Measurements from ENCODE around the gene ZSWIM2.
"Not testable (repeated sequence)": the region's sequence is repeated elsewhere in the genome, so short reads cannot be mapped to it uniquely, and the experiment has no call there.

The ZSWIM2 gene, protein sequence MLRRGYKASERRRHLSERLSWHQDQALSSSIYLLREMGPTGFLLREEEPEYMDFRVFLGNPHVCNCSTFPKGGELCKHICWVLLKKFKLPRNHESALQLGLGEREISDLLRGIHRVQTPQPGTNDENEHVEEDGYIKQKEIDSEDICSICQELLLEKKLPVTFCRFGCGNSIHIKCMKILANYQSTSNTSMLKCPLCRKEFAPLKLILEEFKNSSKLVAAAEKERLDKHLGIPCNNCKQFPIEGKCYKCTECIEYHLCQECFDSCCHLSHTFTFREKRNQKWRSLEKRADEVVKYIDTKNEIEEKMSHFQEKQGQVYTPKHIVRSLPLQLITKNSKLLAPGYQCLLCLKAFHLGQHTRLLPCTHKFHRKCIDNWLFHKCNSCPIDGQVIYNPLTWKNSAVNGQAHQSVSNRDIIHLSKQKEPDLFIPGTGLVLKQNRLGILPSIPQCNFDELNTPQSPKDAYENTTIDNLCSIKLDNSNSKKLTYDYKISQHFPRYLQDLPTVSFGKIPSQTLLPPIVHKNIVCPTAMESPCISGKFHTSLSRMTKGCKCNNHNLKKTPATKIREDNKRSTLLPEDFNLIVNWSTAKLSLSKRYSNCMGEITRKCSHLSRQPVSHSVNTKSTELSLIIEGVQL

DNA sequence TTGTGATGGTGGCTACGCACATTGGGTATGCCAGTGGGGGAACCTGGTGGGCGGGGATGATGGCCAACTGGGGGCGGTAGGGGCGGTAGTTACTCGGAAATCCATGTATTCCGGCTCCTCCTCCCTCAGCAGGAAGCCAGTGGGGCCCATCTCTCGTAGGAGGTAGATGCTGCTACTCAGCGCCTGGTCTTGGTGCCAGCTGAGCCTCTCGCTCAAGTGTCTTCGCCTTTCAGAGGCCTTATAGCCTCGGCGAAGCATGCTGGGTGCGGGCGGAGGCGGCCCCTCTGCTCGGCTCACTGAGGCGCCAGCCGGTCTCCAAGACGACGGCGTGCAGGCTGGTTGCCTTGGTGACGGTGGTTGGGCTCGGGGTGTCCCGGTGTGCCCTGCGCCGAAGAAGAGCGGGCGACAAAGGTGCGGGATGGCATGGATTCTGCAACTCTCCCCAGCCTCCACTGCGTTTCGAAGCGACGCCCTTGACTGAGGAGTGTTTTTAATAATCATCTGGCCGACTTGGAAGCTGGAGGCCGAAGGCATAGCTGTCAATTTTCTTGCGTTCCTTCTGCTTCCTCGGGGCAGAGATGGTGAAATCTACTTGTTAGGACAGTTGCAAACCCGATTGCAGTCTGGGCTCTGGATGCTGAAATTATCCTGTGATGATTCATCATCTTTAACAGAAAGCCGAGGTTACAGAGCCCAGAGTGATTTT is at the start of gene ZSWIM2:
Gene ZSWIM2, minus strand, starts transcription at position 298 of the 706 bp plus-strand sequence. Its CDS starts 40 bp downstream, at position 258.
- DNase-seq (ENCODE audit: low read depth in 2 of 2) = no peak

DNA sequence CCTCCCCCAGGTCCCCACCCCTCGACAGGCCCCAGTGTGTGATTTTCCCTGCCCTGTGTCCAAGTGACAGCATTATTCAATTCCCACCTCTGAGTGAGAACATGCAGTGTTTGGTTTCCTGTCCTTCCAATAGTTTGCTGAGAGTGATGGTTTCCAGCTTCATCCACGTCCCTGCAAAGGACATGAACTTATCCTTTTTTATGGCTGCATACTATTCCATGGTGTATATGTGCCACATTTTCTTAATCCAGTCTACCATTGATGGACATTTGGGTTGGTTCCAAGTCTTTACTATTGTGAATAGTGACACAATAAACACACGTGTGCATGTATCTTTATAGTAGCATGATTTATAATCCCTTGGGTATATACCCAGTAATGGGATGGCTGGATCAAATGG is 47.2 kb upstream of the ZSWIM2 start:
- not testable (repeated sequence) for DNase-seq (ENCODE audit: low read depth in 2 of 2)

DNA sequence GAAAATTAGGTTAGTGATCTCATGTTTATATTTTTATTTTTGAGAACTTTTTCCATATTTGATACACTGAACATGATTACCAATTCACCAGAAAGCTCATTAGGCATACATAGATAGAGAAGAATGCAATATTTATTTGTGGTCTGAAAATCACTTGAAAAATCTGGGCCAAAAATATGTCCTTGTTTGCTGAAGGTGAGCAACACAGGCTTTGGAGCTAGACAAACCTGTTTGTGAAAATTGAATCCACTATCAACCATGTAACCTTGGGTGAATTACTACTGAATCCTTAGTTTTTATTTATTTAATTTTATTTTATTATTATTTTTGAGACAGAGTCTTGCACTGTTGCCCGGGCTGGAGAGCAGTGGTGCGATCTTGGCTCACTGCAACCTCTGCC is 46.5 kb upstream of the ZSWIM2 start:
- DNase-seq (ENCODE audit: low read depth in 2 of 2) = no peak

DNA sequence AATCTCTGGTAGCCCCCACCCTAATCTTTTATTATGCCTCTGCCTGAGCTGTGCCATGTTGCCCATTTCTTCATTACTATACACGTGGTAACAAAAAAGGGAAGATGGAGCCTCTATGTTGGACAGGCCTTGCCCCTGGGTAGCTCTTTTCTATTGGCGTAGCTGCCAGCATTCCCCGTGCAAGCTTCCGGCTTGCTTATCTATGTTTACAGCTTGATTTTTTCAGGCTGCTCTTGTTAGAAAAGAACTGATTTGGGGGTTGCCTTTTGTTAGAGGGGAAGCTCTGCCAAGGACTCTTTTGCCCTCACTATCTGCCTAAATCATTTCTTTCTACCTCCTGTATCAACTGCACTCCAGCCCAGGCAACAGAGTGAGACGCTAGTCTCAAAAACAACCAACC is 45.5 kb upstream of the ZSWIM2 start:
- DNase-seq (ENCODE audit: low read depth in 2 of 2) = no peak

DNA sequence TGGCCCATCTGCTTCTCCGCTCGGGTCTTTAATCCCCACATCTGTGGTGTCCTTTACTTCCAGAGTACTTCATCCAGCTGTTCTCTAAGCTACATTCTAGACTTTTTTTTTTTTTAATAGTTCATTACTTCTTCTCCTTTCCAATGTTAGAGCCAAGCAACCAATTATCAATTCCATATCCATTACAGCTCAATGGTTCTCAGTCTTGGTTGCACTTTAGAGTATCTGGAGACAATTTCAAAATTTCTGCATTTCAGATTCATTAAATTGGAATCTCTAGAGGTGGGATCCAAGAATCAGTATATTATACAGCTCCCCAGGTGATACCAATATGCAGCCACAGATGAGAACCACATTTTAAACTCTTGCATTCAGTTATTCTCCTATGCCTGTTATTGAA is 43.9 kb upstream of the ZSWIM2 start:
- DNase-seq (ENCODE audit: low read depth in 2 of 2) = no peak

DNA sequence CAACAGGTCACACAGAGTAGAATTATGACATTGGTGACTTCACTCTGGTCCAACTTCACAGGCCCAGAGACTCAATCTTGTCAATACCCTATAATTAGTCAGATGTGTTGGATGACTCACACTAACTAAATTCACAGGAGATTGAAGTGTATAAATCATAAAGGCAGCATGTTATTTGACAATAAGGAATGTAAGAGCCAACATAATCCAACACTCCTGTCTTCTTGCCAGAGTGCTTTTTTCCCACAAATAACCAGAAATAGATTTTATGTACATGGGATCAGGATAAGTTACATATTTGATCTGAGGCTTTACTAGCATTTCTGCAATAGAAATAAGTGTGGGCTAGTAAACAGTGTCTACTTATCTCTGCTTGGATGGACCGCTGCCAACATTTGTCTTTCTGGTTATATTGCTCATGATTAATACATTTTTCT is 42.2 kb upstream of the ZSWIM2 start:
- no peak for DNase-seq (ENCODE audit: low read depth in 2 of 2)

DNA sequence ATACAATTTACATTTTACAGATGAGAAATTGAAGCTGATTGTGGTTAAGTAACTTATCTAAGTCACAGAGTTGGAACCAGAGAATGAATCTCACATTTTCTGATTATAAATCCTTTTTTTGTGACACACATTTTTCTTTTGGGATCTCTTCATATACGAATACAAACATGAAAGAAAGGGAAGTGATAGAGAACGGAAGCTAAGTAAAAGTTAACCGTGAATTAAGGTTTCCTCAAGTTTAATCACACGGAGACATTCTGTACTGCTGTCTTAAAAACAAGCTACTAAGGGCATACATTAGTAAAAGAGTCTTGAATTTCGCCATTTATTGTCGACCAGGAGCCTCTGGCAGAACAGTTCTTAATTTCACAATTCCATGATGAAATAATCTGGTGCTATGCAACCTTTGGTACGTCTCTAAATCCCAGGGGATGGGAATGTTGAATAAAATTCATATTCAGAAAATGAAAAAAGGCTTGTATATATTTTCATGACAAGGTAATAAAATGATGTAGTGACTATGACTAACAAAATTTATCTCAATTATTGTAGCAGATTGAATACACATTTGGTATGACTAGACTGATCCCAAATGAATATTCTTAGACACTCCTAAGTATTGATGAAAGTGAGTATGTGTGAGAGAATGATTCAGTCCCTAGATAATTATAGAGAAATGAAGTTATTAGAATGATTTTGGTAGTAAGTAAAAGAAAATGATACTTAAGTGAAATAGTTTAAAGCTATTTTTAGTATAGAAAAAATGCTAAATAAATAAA is 40.3 kb upstream of the ZSWIM2 start:
- no peak for DNase-seq (ENCODE audit: low read depth in 2 of 2)

DNA sequence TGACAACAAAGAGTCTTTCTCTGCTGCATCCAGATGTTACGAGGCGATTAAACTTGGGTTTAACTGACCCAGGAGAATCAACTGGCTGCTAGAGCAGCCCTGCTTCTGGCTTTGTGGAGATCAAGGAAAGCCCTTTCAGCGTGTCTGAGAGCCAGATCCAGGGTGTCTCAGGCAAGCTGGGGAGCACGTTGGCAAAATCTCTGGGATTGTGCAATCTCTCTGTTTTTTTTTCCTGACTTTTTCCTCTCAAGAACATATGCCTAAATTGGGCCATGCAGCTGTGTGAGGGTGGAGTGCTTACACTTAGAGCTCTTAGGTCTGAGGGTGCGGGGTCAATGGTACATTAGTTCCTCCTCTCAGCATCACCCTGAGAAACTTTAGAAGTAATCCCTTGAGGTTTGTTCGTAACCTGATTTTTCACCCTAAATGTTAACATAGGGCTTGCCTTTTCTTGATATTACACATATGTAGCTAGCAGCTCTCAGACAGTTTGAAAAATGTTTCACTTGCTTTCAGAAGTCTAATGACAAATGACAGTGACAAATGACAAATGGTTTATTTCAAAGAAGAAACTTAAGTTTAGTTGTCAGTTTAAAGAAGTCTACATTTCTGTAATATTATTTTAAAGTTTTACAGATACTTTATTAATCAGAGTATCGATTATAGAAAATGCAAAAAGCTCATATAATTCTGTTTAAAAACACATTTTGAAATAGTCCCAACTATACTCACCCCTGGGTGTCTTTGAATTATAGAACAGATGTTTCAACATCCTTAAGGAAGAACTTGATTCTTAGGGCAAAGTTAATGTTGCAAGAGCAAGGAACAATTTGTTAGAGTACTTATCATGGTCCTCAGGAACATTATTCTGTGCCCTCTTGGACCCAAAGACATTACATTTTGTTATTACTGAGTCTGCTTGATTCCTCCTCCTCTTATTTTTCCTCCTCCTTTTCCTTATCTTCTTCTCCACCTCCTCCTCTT is 38.4 kb upstream of the ZSWIM2 start:
- no peak for DNase-seq (ENCODE audit: low read depth in 2 of 2)

DNA sequence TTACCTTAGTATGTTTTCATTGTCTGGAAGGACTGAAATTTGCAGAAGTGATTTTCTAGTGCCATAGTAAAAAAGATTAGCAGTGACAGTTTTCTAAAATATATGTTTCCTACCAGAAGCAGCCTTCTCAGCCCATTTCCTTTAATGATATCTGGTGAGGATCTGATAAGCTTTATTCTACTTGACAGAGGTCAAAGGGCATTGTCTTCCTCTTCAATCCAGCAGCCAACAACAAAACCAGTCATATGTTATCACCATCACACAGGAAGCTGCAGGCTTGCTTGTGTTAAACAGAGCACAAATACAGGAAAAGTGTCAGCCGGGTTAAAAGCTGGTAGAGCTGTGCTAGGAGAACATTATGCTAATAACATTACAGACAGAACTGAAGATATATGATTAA is 35.6 kb upstream of the ZSWIM2 start:
- DNase-seq (ENCODE audit: low read depth in 2 of 2) = no peak

DNA sequence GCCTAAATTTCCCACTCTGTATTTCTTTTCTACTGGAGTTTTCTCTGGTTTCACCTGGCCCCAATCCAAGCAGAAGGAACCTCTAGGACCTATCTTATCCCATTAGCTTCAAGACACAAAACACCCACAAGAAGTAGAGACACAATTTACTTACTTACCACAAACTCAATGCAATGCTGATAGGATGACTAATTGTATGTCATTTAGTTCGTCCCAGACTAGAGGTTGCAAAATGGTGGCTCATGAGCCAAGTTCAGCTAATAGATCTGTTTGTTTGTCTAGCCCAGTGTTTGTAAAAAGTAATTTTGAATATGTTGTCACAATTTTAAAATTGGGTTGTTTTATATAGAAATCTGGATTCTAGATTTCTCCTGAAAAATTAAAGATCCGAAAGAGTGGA is 34.7 kb upstream of the ZSWIM2 start:
- no peak for DNase-seq (ENCODE audit: low read depth in 2 of 2)

DNA sequence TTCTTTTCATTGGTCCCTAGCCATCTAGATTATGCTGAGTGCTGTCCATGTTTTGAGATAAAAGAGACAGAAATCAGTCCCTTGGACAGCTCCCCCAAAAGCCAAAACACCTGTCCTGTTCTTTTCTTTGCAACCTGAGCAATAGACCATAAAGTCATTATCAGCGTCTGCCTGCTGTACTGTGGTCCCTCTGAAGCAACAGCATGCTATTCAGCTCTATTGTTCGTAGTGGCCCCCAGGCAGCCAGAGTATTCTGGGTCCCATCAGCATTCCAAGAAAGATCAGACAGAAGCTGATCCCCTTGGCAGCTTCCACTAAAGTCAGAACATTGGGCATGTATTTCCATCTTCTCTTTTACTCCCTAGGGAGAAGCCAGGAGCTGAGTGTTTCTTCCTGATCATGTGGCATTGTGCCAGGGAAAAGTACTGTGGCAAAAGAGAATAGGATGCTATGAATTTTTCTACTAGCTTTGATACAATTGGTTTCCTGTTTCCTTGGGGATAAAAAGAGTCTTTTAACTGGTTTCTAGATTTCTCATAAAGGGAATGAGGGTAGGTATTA is 33.6 kb upstream of the ZSWIM2 start:
- no peak for DNase-seq (ENCODE audit: low read depth in 2 of 2)

DNA sequence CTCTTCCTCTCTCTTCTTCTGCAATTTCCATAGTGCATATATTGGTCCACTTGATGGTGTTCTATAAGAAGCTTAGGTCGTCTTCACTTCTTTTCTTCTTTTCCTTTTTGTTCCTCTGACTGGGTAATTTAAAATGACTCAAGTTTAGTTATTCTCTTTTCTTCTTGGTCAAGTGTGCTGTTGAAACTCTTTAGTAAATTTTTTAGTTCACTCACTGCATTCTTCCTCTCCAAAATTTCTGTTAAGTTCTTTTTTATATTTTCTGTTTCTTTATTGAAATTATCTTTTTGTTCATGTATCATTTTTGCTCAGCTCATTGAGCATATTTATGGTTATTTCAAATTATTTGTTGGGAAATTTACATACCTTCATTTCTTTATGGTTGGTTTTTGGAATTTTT is 32.7 kb upstream of the ZSWIM2 start:
- no peak for DNase-seq (ENCODE audit: low read depth in 2 of 2)

DNA sequence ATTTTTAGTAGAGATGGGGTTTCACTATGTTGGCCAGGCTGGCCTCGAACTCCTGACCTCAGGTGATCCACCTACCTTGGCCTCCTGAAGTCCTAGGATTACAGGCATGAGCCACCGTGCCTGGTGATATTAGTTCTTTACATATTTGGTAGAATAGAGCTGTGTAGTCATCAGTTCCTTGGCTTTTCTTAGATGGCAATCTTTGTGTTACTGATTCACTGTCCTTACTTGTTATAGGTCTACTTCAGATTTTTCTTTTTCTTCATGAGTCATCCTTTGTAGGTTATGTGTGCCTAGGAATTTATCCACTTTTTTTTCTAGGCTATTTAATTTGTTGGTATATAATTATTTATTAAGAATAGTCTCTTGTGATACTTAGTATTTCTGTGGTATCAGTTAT is 30.3 kb upstream of the ZSWIM2 start:
- DNase-seq (ENCODE audit: low read depth in 2 of 2) = no peak

DNA sequence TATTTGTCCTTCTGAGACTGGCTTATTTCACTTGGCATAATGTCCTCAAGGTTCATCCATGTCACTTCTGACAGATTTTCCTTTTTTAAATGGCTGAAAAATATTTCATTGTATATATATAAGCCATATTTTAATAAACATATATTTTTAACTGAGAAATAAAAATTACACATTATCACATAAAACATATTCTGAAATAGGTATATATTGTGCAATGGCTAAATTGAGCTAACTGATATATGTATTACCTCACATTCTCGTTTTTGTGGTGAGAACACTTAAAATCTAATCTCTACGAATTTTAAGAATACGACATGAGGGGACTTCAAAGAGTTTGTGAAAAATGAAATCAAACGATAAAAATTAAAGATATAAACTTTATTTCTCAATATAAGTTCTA is 25.7 kb upstream of the ZSWIM2 start:
- no peak for DNase-seq (ENCODE audit: low read depth in 2 of 2)

DNA sequence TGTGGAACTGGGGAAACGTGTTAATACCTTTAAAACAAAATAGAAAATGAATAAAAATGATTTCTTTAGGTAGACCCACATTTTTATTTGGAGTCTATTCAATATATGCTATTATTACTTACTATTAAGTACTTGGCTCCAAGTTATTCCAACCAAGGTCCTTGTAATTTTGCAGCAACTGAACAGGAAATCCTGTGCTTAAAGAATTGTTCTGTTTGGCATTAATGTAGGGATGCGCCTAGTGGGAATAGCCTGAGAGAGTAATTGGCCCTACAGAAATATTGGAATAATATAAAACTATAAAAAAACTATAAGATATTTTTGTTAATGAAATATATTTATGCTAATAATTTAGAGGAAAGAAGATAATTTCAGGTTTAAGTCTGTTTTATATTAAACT is 22.9 kb upstream of the ZSWIM2 start:
- no peak for DNase-seq (ENCODE audit: low read depth in 2 of 2)

DNA sequence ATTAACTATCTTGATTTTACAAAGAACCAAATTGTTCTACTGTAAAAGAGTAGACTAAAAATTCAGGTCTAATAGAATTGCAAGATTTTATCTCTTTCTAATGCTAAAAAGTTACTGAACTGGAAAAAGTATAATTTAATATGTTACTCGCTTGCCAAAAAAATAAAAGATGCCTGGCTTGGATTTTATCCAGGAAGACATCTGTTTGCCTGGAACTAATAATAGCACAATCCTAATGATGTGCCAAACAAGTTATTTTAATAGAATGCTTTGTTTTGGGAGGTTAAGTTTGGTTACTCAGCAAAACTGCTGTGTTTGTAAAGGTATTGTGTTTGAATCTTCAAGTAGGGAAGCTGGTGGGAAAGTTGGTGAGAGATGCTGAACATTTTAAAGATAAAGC is 19.4 kb upstream of the ZSWIM2 start:
- DNase-seq (ENCODE audit: low read depth in 2 of 2) = no peak

DNA sequence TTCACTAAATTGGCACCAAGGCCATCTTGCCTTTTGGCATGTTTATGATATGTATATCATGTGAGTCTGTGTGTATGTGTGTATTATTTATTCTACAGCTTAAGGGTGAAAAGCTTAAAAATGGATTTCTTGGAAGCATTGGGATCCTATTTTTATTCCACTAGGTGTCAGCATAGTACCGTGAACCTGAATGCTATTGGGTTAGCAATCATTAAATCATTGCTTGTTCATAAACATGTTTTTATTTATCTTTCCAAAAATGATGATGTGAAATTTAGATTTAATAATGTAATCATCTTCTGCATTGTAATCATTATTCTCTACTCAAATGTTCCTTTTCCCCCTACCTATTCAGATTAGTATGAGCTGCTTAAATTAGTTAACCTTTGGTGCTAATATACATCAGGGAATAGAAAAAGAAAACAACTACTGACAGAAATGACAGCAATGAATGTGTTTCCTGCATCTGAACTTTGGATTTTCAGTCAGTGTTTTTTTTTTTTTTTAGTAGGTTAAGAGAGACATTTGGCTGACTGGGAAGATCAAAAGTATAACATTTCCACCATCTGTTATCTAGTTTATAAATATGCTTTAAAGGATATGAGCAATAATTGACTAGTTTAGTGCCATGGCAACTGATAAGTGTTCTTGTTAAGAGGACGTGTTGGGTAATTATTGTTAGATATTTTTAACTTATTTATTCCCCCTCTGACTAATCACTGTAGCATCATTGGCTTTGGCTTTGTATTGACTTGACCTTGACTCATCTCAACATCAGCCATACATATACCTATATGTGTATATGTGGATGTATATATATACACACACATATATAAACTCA is 14.1 kb upstream of the ZSWIM2 start:
- DNase-seq (ENCODE audit: low read depth in 2 of 2) = no peak

DNA sequence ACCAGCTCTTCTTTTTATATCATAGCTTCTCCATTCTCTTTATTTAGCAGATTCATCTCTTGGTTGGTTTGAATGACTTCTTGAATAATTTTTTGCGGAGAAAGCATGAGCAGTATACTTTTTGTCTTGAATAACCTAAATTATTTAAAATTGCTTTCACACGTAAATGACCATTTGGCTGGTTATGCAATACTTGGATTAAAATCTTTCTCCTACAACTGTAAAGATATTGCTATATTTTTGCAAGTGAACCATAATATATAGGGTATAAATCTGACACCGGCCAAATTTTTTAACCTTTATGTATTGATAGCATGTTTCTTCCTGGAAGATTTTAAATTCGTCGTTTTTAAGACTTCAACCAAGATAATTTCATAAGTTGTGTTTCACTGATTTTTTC is 6.2 kb upstream of the ZSWIM2 start:
- no peak for DNase-seq (ENCODE audit: low read depth in 2 of 2)

DNA sequence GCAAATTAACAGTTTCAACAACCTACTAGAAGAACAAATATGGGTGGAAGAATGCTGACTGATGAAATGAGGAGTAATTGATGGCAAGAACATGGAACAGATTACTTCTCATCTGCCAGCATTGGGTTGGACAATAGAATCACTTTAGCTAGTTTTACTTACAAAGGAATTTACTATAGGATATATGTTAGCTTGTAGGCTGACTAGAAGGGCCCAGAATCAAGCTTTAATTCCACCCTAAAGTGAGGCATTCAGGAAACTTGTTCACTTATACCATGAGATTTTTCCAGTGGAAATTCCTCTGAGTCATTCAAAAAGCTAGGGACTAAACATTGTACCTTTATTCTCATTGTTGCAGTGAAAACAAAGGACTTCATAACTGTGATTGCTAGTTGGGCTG is 5.0 kb upstream of the ZSWIM2 start:
- DNase-seq (ENCODE audit: low read depth in 2 of 2) = no peak

DNA sequence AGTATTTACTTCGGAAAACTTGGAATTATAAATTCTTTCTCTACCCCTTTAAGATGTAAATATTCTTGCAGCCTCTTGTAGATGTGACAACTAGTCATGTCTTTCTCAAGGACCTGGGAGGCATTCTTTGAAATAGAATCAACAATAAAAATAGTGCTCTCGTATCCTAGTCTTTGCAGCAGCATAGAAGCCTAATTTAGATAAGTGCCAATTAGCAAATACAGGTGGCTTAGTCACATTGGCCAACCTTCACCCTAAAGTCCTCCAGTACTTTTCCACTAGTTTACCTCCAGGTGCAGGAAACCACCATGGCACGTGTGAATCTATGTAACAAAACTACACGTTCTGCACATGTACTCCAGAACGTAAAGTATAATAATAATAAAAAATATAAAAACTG is 3.5 kb upstream of the ZSWIM2 start:
- no peak for DNase-seq (ENCODE audit: low read depth in 2 of 2)
